ENCODE measurements around the gene HIGD1B.

GRCh38 chr17:44877121-44877520 is 29.4 kb downstream of the HIGD1B start:
- TF ChIP-seq RCOR1 (conservative IDR thresholded peaks at IDR 0.05; ENCODE audit: low read depth, low read length) (no peak), CTCF (IDR thresholded peaks at IDR 0.05 in 2 of 3, conservative IDR thresholded peaks at IDR 0.05 in 1 of 3; ENCODE audit: control insufficient read depth in 2 of 3, extremely low read depth in 1 of 3, insufficient read depth in 1 of 3, low read depth in 3 of 3, low read length in 3 of 3) (no peak)

Measured in GM12878 (cell line).